GM12864 (cell line): ENCODE data around the gene SPIRE1.

Source experiments
- DNase-seq: peaks from one replicate; pipeline ENCODE4 v3.0.0-alpha.2; 2011; ENCODE audit warnings: low read depth
- H3K4me3 ChIP-seq: 2 replicates; pipeline ENCODE4 v1.5.1; 2011; ENCODE audit warnings: mild to moderate bottlenecking, low read depth, low read length, control low read depth
- CTCF ChIP-seq: IDR thresholded peaks from 2 replicates; pipeline ENCODE4 v1.5.1; 2011; ENCODE audit warnings: low read depth, mild to moderate bottlenecking, moderate library complexity, low read length, control low read depth, inconsistent platforms; ENCODE audit errors: missing control alignments

Gene SPIRE1

GRCh38 chr18:12694032-12694431 lies 36.1 kb upstream of the SPIRE1 start:
- no peak for DNase-seq
- no peak overlapping the region for H3K4me3 ChIP-seq
- no peak for TF ChIP-seq CTCF

DNA sequence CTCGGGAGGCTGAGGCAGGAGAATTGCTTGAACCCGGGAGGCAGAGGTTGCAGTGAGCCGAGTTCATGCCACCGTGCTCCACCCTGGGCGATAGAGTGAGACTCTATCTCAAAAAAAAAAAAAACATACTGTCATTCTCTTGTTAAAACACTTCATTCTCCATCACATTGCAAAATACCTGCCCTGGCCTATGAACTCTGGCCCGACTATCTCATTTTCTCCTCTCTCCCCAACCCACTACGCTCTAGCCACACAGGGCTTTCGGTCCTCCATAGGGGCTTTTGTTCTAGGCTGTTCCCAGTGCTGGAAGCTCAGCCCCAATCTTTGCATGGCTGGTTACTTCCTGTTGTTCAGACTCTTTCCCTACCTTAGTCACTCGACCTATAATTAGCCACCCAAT lies 34.3 kb upstream of the SPIRE1 start:
- DNase-seq = no peak
- TF ChIP-seq CTCF = no peak
- no peak overlapping the region for H3K4me3 ChIP-seq

- no peak overlapping the region for H3K4me3 ChIP-seq
- DNase-seq = no peak
- no peak for TF ChIP-seq CTCF
Observed at GRCh38 chr18:12689256-12689850, 31.4 kb upstream of the SPIRE1 start.

GRCh38 chr18:12686100-12686499 lies 28.2 kb upstream of the SPIRE1 start:
- H3K4me3 ChIP-seq = no peak overlapping the region
- no peak for DNase-seq
- no peak for TF ChIP-seq CTCF

DNA sequence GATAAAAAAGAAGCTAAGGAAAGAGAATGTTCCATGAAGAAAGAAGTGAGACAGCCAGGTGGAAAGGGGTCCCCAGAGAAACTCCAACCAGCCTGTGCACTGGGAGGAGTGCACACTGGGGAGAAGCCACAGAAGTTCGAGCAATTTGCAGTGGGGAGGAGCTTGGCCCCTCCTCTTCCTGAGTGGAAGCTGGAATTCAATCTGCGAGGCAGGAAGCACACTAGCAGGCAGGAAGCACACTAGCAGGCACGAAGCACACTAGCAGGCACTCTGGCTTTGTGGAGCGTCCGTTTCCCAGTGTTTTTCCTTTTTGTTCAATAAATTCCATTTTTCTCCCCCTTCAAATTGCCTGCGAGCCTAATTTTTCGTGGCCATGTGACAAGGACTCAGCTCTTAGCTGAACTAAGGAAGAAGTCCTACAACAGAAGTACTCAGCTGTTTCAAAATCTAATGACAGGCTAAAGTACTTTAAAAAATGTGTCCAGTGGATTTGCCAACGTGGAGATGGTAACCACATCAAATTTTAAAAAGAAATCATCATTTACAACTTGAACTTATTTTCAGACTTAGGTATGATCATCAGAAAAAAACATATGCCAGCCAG lies 21.4 kb upstream of the SPIRE1 start:
- no peak for DNase-seq
- no peak overlapping the region for H3K4me3 ChIP-seq
- TF ChIP-seq CTCF = no peak

DNA sequence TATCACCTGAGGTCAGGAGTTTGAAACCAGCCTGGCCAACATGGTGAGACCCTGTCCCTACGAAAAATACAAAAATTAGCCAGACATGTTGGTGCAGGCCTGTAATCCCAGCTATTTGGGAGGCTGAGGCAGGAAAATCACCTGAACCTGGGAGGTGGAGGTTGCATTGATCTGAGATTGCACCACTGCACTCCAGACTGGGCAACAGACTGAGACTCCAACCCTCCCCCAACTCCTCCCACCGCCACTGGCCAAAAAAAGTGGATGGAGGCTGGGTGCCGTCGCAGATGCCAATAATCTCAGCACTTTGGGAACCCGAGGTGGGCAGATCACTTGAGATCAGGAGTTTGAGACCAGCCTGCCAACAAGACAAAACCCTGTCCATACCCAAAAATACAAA lies 10.1 kb upstream of the SPIRE1 start:
- no peak for TF ChIP-seq CTCF
- no peak overlapping the region for H3K4me3 ChIP-seq
- no peak for DNase-seq
